K562 (cell line): ENCODE results near the gene CENPV. TPM values are rescaled to one million over a fixed set of nuclear protein-coding genes. Genes with fewer than 3 reads are reported as not detected.

ENCODE experiments used
- ZBTB49 ChIP-seq: sonication (generic); formaldehyde crosslinking; IDR thresholded peaks from 2 replicates; pipeline ENCODE4 v1.8.0; 2022; ENCODE audit warnings: missing genetic modification reagents, mild to moderate bottlenecking, borderline replicate concordance
- polyA plus RNA-seq, 8 experiments: library from polyadenylated mRNA; depleted of rRNA in 4 of 8; stranded (reverse) in 5 of 8; unstranded in 3 of 8; fragments of >200 nt; fragmentation: Nextera tagmentation in 2 of 8; fragmentation: Illumina TruSeq in 1 of 8; extraction: Ambion mirVana in 2 of 8; extraction: Trizol in 1 of 8; gene quantifications; 2 replicates each; pipeline versions ENCODE4 v1.2.1 to v1.2.3, GENCODE V29; 2011 to 2014; ENCODE audit warnings: inconsistent platforms in 1 of 8, missing spikeins in 1 of 8
- total RNA-seq, 7 experiments: library from RNA; depleted of rRNA in 6 of 7; stranded (reverse); fragments of >200 nt in 6 of 7; fragmentation: Illumina TruSeq in 2 of 7; extraction: Trizol in 2 of 7; gene quantifications; 2 replicates each; pipeline versions ENCODE4 v1.2.1 to v1.2.3, GENCODE V29; 2011 to 2021; ENCODE audit warnings: low replicate concordance in 1 of 7
- TF ChIP-seq, protein P1 (sequence below): fragments of 250-450 bp; sonication (Bioruptor Pico); IDR thresholded peaks from 2 replicates; pipeline ENCODE4 v1.5.0; 2021; ENCODE audit warnings: mild to moderate bottlenecking, borderline replicate concordance
- TF ChIP-seq, protein P2 (sequence below), 3 experiments: IDR thresholded peaks in 2 of 3; conservative IDR thresholded peaks in 1 of 3; 2 replicates each; pipeline ENCODE4 v1.5.1; 2011 to 2012; ENCODE audit warnings: low read length in 3 of 3, mild to moderate bottlenecking in 3 of 3, control low read depth in 2 of 3, improper control_type of control experiment in 1 of 3, inconsistent platforms in 1 of 3, low read depth in 1 of 3, mixed read lengths in 1 of 3, moderate library complexity in 1 of 3; ENCODE audit not compliant: insufficient read depth in 2 of 3
- TF ChIP-seq, protein P3 (sequence below): sonication (generic); formaldehyde crosslinking; IDR thresholded peaks from 2 replicates; pipeline ENCODE4 v1.8.0; 2023; ENCODE audit warnings: mild to moderate bottlenecking, missing genetic modification reagents

CENPV gene
- total and polyA plus RNA-seq, 9 of the 15 experiments (the other 6 are each of a cell fraction or from before 2014, with no cell fraction given) = 17.8 to 131 (median 89.3) TPM

DNA sequence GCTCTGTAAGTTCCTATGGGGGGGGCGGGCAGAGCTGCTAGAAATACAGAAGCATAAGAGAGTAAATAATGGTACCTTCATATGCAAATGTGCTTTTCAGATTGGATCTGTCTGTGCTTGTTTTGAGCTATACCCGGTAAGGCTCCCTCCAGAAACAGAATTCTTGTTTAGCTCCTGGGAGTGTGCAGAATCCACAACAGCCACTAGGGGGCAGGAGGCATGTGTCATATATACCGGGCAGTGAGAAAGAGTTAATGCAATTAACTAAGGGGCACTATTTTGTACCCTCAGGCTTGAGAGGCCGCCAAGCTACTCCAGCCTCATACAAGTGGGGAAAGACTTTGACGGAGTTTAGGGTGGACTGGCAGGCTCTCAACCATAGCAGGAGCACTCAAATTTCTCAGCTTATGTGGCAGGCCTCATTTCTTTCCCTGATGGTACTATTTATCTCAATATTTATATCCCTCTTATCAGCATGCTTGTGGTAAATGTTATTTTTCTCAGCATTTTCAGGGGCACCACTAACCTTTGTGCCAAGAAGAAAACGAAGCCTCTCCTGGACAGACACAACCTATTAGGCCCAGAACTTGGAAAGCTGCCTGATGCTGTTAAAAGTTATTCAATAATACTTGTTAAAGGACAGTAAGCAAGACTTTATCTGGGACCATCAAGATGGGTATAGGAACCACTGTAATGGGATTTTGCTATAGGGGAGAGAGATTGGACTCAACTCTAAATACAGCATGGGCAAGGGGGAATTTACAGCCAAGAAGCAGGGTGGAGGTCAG is 10.7 kb upstream of the CENPV start (continued):
- TF ChIP-seq, protein P1, sequence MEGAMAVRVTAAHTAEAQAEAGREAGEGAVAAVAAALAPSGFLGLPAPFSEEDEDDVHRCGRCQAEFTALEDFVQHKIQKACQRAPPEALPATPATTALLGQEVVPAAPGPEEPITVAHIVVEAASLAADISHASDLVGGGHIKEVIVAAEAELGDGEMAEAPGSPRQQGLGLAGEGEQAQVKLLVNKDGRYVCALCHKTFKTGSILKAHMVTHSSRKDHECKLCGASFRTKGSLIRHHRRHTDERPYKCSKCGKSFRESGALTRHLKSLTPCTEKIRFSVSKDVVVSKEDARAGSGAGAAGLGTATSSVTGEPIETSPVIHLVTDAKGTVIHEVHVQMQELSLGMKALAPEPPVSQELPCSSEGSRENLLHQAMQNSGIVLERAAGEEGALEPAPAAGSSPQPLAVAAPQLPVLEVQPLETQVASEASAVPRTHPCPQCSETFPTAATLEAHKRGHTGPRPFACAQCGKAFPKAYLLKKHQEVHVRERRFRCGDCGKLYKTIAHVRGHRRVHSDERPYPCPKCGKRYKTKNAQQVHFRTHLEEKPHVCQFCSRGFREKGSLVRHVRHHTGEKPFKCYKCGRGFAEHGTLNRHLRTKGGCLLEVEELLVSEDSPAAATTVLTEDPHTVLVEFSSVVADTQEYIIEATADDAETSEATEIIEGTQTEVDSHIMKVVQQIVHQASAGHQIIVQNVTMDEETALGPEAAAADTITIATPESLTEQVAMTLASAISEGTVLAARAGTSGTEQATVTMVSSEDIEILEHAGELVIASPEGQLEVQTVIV (CRISPR knock-in tag) = no peak
- TF ChIP-seq, protein P2, sequence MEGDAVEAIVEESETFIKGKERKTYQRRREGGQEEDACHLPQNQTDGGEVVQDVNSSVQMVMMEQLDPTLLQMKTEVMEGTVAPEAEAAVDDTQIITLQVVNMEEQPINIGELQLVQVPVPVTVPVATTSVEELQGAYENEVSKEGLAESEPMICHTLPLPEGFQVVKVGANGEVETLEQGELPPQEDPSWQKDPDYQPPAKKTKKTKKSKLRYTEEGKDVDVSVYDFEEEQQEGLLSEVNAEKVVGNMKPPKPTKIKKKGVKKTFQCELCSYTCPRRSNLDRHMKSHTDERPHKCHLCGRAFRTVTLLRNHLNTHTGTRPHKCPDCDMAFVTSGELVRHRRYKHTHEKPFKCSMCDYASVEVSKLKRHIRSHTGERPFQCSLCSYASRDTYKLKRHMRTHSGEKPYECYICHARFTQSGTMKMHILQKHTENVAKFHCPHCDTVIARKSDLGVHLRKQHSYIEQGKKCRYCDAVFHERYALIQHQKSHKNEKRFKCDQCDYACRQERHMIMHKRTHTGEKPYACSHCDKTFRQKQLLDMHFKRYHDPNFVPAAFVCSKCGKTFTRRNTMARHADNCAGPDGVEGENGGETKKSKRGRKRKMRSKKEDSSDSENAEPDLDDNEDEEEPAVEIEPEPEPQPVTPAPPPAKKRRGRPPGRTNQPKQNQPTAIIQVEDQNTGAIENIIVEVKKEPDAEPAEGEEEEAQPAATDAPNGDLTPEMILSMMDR (IDR thresholded peaks at IDR 0.05 in 2 of 3, conservative IDR thresholded peaks at IDR 0.05 in 1 of 3; ENCODE audit: insufficient read depth in 2 of 3, low read depth in 1 of 3, low read length in 3 of 3) = peak; percentile 77 to 88 (median 82)
- TF ChIP-seq ZBTB49 (CRISPR knock-in tag) = no peak
- TF ChIP-seq, protein P3, sequence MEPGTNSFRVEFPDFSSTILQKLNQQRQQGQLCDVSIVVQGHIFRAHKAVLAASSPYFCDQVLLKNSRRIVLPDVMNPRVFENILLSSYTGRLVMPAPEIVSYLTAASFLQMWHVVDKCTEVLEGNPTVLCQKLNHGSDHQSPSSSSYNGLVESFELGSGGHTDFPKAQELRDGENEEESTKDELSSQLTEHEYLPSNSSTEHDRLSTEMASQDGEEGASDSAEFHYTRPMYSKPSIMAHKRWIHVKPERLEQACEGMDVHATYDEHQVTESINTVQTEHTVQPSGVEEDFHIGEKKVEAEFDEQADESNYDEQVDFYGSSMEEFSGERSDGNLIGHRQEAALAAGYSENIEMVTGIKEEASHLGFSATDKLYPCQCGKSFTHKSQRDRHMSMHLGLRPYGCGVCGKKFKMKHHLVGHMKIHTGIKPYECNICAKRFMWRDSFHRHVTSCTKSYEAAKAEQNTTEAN (CRISPR knock-in tag) = no peak
